ENCODE data around the gene TLN1. TPM values are rescaled to one million over a fixed set of nuclear protein-coding genes. Genes with fewer than 3 reads are reported as not detected.

TLN1 gene
- total RNA-seq, 1 donor from 2014 or later, result 684 TPM

GRCh38 chr9:35686222-35687203, 45.5 kb downstream of the TLN1 start:
- Mint-ChIP-seq H3K4me1 (ENCODE audit: low read depth) (peaks cover 79% of the 10 kb centered on the region), H3K36me3 (ENCODE audit: low read depth) (peaks cover 48% of the 10 kb centered on the region), H3K27ac (ENCODE audit: unreplicated experiment) (peak overlapping the region; percentile 94), H3K4me3 (ENCODE audit: unreplicated experiment) (peak overlapping the region; percentile 99), H3K27me3 (ENCODE audit: low read depth) (no peaks in the 10 kb centered on the region), H3K9me3 (ENCODE audit: low read depth) (no peaks in the 10 kb centered on the region)
- DNase-seq (ENCODE audit: low spot score), result no peak
- no peak for TF ChIP-seq CTCF (IDR thresholded peaks at IDR 0.05)

- DNase-seq (ENCODE audit: low spot score), result no peak
- H3K4me3 Mint-ChIP-seq (ENCODE audit: unreplicated experiment), result peak overlapping the region; percentile 99
- H3K27me3 Mint-ChIP-seq (ENCODE audit: low read depth), result no peaks in the 10 kb centered on the region
- TF ChIP-seq CTCF (IDR thresholded peaks at IDR 0.05), result no peak
- H3K9me3 Mint-ChIP-seq (ENCODE audit: low read depth), result no peaks in the 10 kb centered on the region
- H3K36me3 Mint-ChIP-seq (ENCODE audit: low read depth), result peaks cover 48% of the 10 kb centered on the region
- H3K27ac Mint-ChIP-seq (ENCODE audit: unreplicated experiment), result peak overlapping the region; percentile 69
- peaks cover 82% of the 10 kb centered on the region for H3K4me1 Mint-ChIP-seq (ENCODE audit: low read depth)
Observed at GRCh38 chr9:35685506-35685905, 46.5 kb downstream of the TLN1 start.

GRCh38 chr9:35684921-35685320, 47.1 kb downstream of the TLN1 start:
- H3K36me3 Mint-ChIP-seq (ENCODE audit: low read depth), result peaks cover 48% of the 10 kb centered on the region
- H3K4me3 Mint-ChIP-seq (ENCODE audit: unreplicated experiment), result peak overlapping the region; percentile 99
- DNase-seq (ENCODE audit: low spot score), result no peak
- no peaks in the 10 kb centered on the region for H3K27me3 Mint-ChIP-seq (ENCODE audit: low read depth)
- peaks cover 86% of the 10 kb centered on the region for H3K4me1 Mint-ChIP-seq (ENCODE audit: low read depth)
- peak overlapping the region; percentile 69 for H3K27ac Mint-ChIP-seq (ENCODE audit: unreplicated experiment)
- no peak for TF ChIP-seq CTCF (IDR thresholded peaks at IDR 0.05)
- no peaks in the 10 kb centered on the region for H3K9me3 Mint-ChIP-seq (ENCODE audit: low read depth)

- H3K27me3 Mint-ChIP-seq (ENCODE audit: low read depth), result no peaks in the 10 kb centered on the region
- H3K36me3 Mint-ChIP-seq (ENCODE audit: low read depth), result peaks cover 43% of the 10 kb centered on the region
- DNase-seq (ENCODE audit: low spot score), result no peak
- TF ChIP-seq CTCF (IDR thresholded peaks at IDR 0.05), result no peak
- H3K4me3 Mint-ChIP-seq (ENCODE audit: unreplicated experiment), result no peak overlapping the region
- H3K9me3 Mint-ChIP-seq (ENCODE audit: low read depth), result no peaks in the 10 kb centered on the region
- peaks cover 86% of the 10 kb centered on the region for H3K4me1 Mint-ChIP-seq (ENCODE audit: low read depth)
- peak overlapping the region; percentile 80 for H3K27ac Mint-ChIP-seq (ENCODE audit: unreplicated experiment)
Observed at GRCh38 chr9:35683323-35683722, 48.7 kb downstream of the TLN1 start.

GRCh38 chr9:35682520-35683315, 49.3 kb downstream of the TLN1 start:
- peak overlapping the region; percentile 80 for H3K27ac Mint-ChIP-seq (ENCODE audit: unreplicated experiment)
- no peaks in the 10 kb centered on the region for H3K27me3 Mint-ChIP-seq (ENCODE audit: low read depth)
- TF ChIP-seq CTCF (IDR thresholded peaks at IDR 0.05), result no peak
- H3K9me3 Mint-ChIP-seq (ENCODE audit: low read depth), result no peaks in the 10 kb centered on the region
- no peak for DNase-seq (ENCODE audit: low spot score)
- peaks cover 84% of the 10 kb centered on the region for H3K4me1 Mint-ChIP-seq (ENCODE audit: low read depth)
- H3K36me3 Mint-ChIP-seq (ENCODE audit: low read depth), result peaks cover 41% of the 10 kb centered on the region
- H3K4me3 Mint-ChIP-seq (ENCODE audit: unreplicated experiment), result peak overlapping the region; percentile 10
